Panc1 (cell line): ENCODE measurements around the gene SYNPR.

Source experiments
- POLR2AphosphoS5 ChIP-seq: IDR thresholded peaks from 2 replicates; pipeline ENCODE4 v1.6.1; 2012; ENCODE audit warnings: mild to moderate bottlenecking, low read depth, low read length, moderate library complexity
- REST ChIP-seq, 2 experiments: IDR thresholded peaks; 2 replicates each; pipeline ENCODE4 v1.6.1; 2011 to 2012; ENCODE audit warnings: low read depth in 2 of 2, control low read depth in 1 of 2, low read length in 1 of 2, mild to moderate bottlenecking in 1 of 2, moderate library complexity in 1 of 2; ENCODE audit not compliant: insufficient read depth in 1 of 2
- TF ChIP-seq, protein P1 (sequence below): fragments of 450-650 bp; IDR thresholded peaks from 2 replicates; pipeline ENCODE4 v1.5.1; 2017; ENCODE audit warnings: mild to moderate bottlenecking

DNA sequence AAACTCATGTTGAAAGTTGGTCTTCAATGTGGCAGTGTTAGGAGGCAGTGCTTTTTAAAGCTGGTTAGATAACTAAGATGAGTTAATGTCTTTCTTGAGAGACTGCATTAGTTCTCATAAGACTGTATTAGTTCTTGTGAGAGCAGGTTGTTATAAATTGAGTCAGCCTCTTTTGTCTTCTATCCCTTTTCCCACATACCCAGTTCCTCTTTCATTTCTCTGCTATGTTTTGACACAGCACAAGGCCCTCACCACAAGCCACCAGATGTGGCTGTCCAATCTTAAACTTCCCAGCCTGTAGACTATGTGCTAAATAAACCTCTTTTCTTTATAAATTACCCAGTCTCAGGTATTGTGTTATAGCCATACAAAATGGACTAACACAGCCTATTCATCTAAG is 279.8 kb downstream of the SYNPR start:
- TF ChIP-seq REST (IDR thresholded peaks at IDR 0.05; ENCODE audit: insufficient read depth in 1 of 2, low read depth in 2 of 2, low read length in 1 of 2) (no peak), POLR2AphosphoS5 (no peak)
- TF ChIP-seq, protein P1, sequence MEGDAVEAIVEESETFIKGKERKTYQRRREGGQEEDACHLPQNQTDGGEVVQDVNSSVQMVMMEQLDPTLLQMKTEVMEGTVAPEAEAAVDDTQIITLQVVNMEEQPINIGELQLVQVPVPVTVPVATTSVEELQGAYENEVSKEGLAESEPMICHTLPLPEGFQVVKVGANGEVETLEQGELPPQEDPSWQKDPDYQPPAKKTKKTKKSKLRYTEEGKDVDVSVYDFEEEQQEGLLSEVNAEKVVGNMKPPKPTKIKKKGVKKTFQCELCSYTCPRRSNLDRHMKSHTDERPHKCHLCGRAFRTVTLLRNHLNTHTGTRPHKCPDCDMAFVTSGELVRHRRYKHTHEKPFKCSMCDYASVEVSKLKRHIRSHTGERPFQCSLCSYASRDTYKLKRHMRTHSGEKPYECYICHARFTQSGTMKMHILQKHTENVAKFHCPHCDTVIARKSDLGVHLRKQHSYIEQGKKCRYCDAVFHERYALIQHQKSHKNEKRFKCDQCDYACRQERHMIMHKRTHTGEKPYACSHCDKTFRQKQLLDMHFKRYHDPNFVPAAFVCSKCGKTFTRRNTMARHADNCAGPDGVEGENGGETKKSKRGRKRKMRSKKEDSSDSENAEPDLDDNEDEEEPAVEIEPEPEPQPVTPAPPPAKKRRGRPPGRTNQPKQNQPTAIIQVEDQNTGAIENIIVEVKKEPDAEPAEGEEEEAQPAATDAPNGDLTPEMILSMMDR: no peak
